HepG2 (cell line): ENCODE results near the gene MX2. TPM values are rescaled to one million over a fixed set of nuclear protein-coding genes. Genes with fewer than 3 reads are reported as not detected.

Source experiments
- ATAC-seq: fragments of 200-7000 bp; cut with Tn5 transposase; 3 replicates; pipeline ENCODE4 v1.9.1; 2020; ENCODE audit warnings: mild to moderate bottlenecking, moderate library complexity
- BruUV-seq: library from RNA; stranded (reverse); fragments of 400-500 nt; replicated peaks from 2 replicates; lab custom pipeline; 2021; lab: Mats Ljungman, UMichigan
- CTCF ChIA-PET: fragments of 300-600 bp; formaldehyde crosslinking; extraction: SDS; loops from one replicate; lab custom pipeline; 2021; ENCODE audit warnings: low total read pairs, inconsistent platforms, low intra/inter-chr PET ratio; lab: Yijun Ruan, JAX
- POLR2A ChIA-PET: fragments of 350-600 bp; sonication (Branson Sonifier 250); formaldehyde crosslinking; loops from one replicate; lab custom pipeline; 2020; ENCODE audit warnings: antibody characterized with exemption, inconsistent platforms; lab: Yijun Ruan, JAX
- DNase-seq: peaks from one replicate; pipeline ENCODE4 v3.0.0-alpha.2; 2015; ENCODE audit warnings: low spot score
- FAIRE-seq: peaks from 3 replicates; lab custom pipeline; 2011; peaks lifted over from hg19 to GRCh38; lab: Jason Lieb, UNC
- H2AFZ ChIP-seq: one replicate; pipeline ENCODE4 v1.6.1; 2011; ENCODE audit warnings: low read length, inconsistent platforms
- H3K27ac ChIP-seq: fragments of 300-600 bp; 3 replicates; pipeline ENCODE4 v1.8.0; 2011; ENCODE audit warnings: mixed run types, mild to moderate bottlenecking, mixed read lengths, low read length, inconsistent platforms; ENCODE audit not compliant: insufficient read depth; ENCODE audit errors: extremely low read length
- H3K27me3 ChIP-seq, 2 experiments: fragments of 200-600 bp in 1 of 2; 2 replicates in 1 of 2; 3 replicates in 1 of 2; pipeline versions ENCODE4 v1.6.0 to v1.8.0; 2011; ENCODE audit warnings: low read length in 2 of 2, mild to moderate bottlenecking in 2 of 2, moderate library complexity in 2 of 2, inconsistent platforms in 1 of 2; ENCODE audit not compliant: insufficient read depth in 2 of 2, control insufficient read depth in 1 of 2
- H3K36me3 ChIP-seq, 2 experiments: fragments of 200-600 bp in 1 of 2; replicated peaks in 1 of 2; 2 replicates in 1 of 2; 3 replicates in 1 of 2; pipeline versions ENCODE4 v1.5.1 to v1.8.0; 2011; ENCODE audit warnings: low read length in 2 of 2, inconsistent platforms in 1 of 2; ENCODE audit not compliant: insufficient read depth in 2 of 2, control insufficient read depth in 1 of 2
- H3K4me1 ChIP-seq: 2 replicates; pipeline ENCODE4 v1.5.1; 2012; ENCODE audit warnings: low read length, inconsistent platforms; ENCODE audit not compliant: insufficient read depth
- H3K4me2 ChIP-seq: 2 replicates; pipeline ENCODE4 v1.6.0; 2011; ENCODE audit warnings: low read depth, low read length, inconsistent platforms
- H3K4me3 ChIP-seq, 3 experiments: fragments of 200-600 bp in 1 of 3; sonication (generic), shearing (Covaris generic) in 1 of 3; replicated peaks in 1 of 3; 2 replicates each; pipeline ENCODE4 v1.5.1; 2011 to 2016; ENCODE audit warnings: low read length in 3 of 3, inconsistent platforms in 2 of 3, low read depth in 2 of 3, mild to moderate bottlenecking in 2 of 3, control low read depth in 1 of 3, mixed read lengths in 1 of 3; ENCODE audit not compliant: insufficient read depth in 1 of 3
- H3K79me2 ChIP-seq: one replicate; pipeline ENCODE4 v1.6.1; 2011; ENCODE audit warnings: low read length, inconsistent platforms; ENCODE audit not compliant: insufficient read depth
- H3K9ac ChIP-seq: 2 replicates; pipeline ENCODE4 v1.6.0; 2011; ENCODE audit warnings: mild to moderate bottlenecking, low read depth, low read length, inconsistent platforms; ENCODE audit not compliant: insufficient read depth
- H3K9me3 ChIP-seq: 2 replicates; pipeline ENCODE4 v1.5.1; 2012; ENCODE audit warnings: mild to moderate bottlenecking, low read length
- H4K20me1 ChIP-seq: 2 replicates; pipeline ENCODE4 v1.6.0; 2011; ENCODE audit warnings: inconsistent platforms, mild to moderate bottlenecking, low read length, moderate library complexity; ENCODE audit not compliant: insufficient read depth
- FLYWCH1 ChIP-seq: sonication (generic); formaldehyde crosslinking; IDR thresholded peaks from 2 replicates; pipeline ENCODE4 v1.8.1; 2023; ENCODE audit warnings: mild to moderate bottlenecking, missing genetic modification reagents
- HCFC1 ChIP-seq: fragments of 150-350 bp; IDR thresholded peaks from 2 replicates; pipeline ENCODE4 v1.6.1; 2014; ENCODE audit warnings: low read depth, low read length
- HES4 ChIP-seq: sonication (generic); formaldehyde crosslinking; IDR thresholded peaks from 2 replicates; pipeline ENCODE4 v1.9.0; 2021; ENCODE audit warnings: mild to moderate bottlenecking, missing genetic modification reagents, borderline replicate concordance
- HNRNPUL1 ChIP-seq: fragments of 200-400 bp; formaldehyde crosslinking; IDR thresholded peaks from 2 replicates; pipeline ENCODE4 v1.6.1; 2017; ENCODE audit warnings: low read depth, mild to moderate bottlenecking, low read length, moderate library complexity
- HOXD1 ChIP-seq: sonication (generic); formaldehyde crosslinking; IDR thresholded peaks from 2 replicates; pipeline ENCODE4 v1.5.0; 2020; ENCODE audit warnings: missing genetic modification reagents
- IKZF5 ChIP-seq: IDR thresholded peaks from 2 replicates; pipeline ENCODE4 v1.6.1; 2018; ENCODE audit warnings: missing genetic modification reagents, mild to moderate bottlenecking, missing compliant biosample characterization
- MTA3 ChIP-seq: sonication (generic); formaldehyde crosslinking; IDR thresholded peaks from 2 replicates; pipeline ENCODE4 v1.4.0; 2020; ENCODE audit warnings: missing genetic modification reagents
- PHF21A ChIP-seq: sonication (generic); formaldehyde crosslinking; IDR thresholded peaks from 2 replicates; pipeline ENCODE4 v1.5.0; 2020; ENCODE audit warnings: mild to moderate bottlenecking, missing genetic modification reagents
- ZFY ChIP-seq: sonication (generic); formaldehyde crosslinking; IDR thresholded peaks from 2 replicates; pipeline ENCODE4 v1.4.0; 2020; ENCODE audit warnings: missing genetic modification reagents
- ZNF205 ChIP-seq: IDR thresholded peaks from 2 replicates; pipeline ENCODE4 v1.6.1; 2018; ENCODE audit warnings: missing biosample characterization, missing genetic modification reagents
- ZNF331 ChIP-seq: sonication (generic); formaldehyde crosslinking; IDR thresholded peaks from 2 replicates; pipeline ENCODE4 v1.4.0; 2020; ENCODE audit warnings: missing genetic modification reagents
- ZNF512 ChIP-seq: sonication (generic); formaldehyde crosslinking; IDR thresholded peaks from 2 replicates; pipeline ENCODE4 v1.4.0; 2020; ENCODE audit warnings: mild to moderate bottlenecking, missing genetic modification reagents
- WGBS: methylation state at CpG from one replicate; pipeline ENCODE4 v1.1.6; 2017; ENCODE audit warnings: low lambda C conversion rate; 5-methylcytosine and 5-hydroxymethylcytosine counted together
- in situ Hi-C: cut with HindIII; loops from 2 replicates; pipeline ENCODE4 v1.10.0; 2017; ENCODE audit warnings: low pct_unique_long_range_greater_than_20kb; ENCODE audit not compliant: extremely low pct_ligation_motif_present
- intact Hi-C: fragments of 100-400 bp; cut with micrococcal nuclease; formaldehyde crosslinking; loops from one replicate; pipeline ENCODE4 v1.10.0; 2022; ENCODE audit not compliant: unreplicated experiment
- polyA plus RNA-seq, 8 experiments: library from polyadenylated mRNA; depleted of rRNA in 3 of 8; stranded (reverse) in 7 of 8; unstranded in 1 of 8; fragments of >200 nt; fragmentation: Illumina TruSeq in 4 of 8; extraction: Trizol in 4 of 8; gene quantifications; 2 replicates each; pipeline versions ENCODE4 v1.2.1 to v1.2.3, GENCODE V29; 2011 to 2016; ENCODE audit warnings: low read depth in 4 of 8, missing spikeins in 1 of 8, mixed read lengths in 1 of 8; ENCODE audit not compliant: insufficient read depth in 1 of 8
- total RNA-seq, 5 experiments: library from RNA; depleted of rRNA; stranded (reverse); fragments of >200 nt; fragmentation: Illumina TruSeq; extraction: Trizol; gene quantifications; 2 replicates each; pipeline ENCODE4 v1.2.3, GENCODE V29; 2016; ENCODE audit warnings: low read depth in 1 of 5
- TF ChIP-seq, protein P1 (sequence below), 2 experiments: sonication (generic) in 1 of 2; formaldehyde crosslinking in 1 of 2; IDR thresholded peaks; 2 replicates each; pipeline versions ENCODE4 v1.4.0 to v1.6.1; 2018 to 2020; ENCODE audit warnings: missing genetic modification reagents in 2 of 2, borderline replicate concordance in 1 of 2, low read depth in 1 of 2, mild to moderate bottlenecking in 1 of 2, missing biosample characterization in 1 of 2
- TF ChIP-seq, protein P2 (sequence below): sonication (generic); formaldehyde crosslinking; IDR thresholded peaks from 2 replicates; pipeline ENCODE4 v1.5.0; 2020; ENCODE audit warnings: missing genetic modification reagents

Gene MX2
- total and polyA plus RNA-seq, 2 of the 13 experiments (the other 11 are each of a cell fraction or from before 2014, with no cell fraction given): 24.0 to 35.7 TPM

DNA sequence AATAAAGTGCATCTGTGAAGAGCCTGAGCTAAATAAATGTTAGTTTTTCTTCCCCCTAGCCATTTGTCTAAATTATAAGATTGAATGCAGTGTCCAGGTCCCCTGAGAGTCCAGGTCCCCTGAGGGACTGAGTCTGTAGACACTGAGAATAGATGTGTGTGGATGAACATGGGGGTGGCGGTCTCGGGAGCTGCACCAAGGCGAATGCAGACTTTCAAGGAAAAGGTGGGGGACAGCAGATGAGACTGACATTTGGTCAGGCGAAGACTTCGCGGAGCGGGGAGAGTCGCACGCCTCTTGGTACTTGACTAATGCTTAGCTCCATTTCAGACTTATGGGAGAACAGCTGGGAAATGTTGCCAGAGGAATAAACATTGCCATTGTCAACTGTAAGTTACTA, 17.7 kb upstream of the MX2 start (continued):
- no peak for TF ChIP-seq IKZF5
- no peak for TF ChIP-seq FLYWCH1 (CRISPR knock-in tag)
- TF ChIP-seq HCFC1: no peak
- TF ChIP-seq HES4 (CRISPR knock-in tag): no peak
- no peak for TF ChIP-seq ZNF205 (CRISPR knock-in tag)
- no peak for TF ChIP-seq ZFY (CRISPR knock-in tag)
- no peak for TF ChIP-seq HOXD1 (CRISPR knock-in tag)
- no peak for TF ChIP-seq MTA3
- no peak for TF ChIP-seq ZNF512 (CRISPR knock-in tag)

- intact Hi-C loops: no loop called here
- 97% methylated on average over 3 of the region's 4 CpGs for WGBS
These were observed 16.5 kb upstream of the MX2 start for GRCh38 chr21:41345356-41345755.

More at GRCh38 chr21:41345356-41345755, 16.5 kb upstream of the MX2 start:
- no TSS peak for BruUV-seq
- Histone ChIP-seq H3K27me3 (no peaks in the 10 kb centered on the region), H3K4me3 (no peak overlapping the region), H3K27ac (no peak overlapping the region), H3K9me3 (no peaks in the 10 kb centered on the region; the same call in 1 of the 2 replicates), H2AFZ (no peak overlapping the region), H3K4me1 (no peaks in the 10 kb centered on the region), H3K9ac (no peak overlapping the region), H3K36me3 (peaks cover 21 to 73% of the 10 kb centered on the region in 2 experiments), H4K20me1 (no peaks in the 10 kb centered on the region), H3K79me2 (peaks cover 2% of the 10 kb centered on the region), H3K4me2 (no peak overlapping the region)
- ChIA-PET POLR2A (no interaction called here), CTCF (no interaction called here)
- TF ChIP-seq, protein P1, sequence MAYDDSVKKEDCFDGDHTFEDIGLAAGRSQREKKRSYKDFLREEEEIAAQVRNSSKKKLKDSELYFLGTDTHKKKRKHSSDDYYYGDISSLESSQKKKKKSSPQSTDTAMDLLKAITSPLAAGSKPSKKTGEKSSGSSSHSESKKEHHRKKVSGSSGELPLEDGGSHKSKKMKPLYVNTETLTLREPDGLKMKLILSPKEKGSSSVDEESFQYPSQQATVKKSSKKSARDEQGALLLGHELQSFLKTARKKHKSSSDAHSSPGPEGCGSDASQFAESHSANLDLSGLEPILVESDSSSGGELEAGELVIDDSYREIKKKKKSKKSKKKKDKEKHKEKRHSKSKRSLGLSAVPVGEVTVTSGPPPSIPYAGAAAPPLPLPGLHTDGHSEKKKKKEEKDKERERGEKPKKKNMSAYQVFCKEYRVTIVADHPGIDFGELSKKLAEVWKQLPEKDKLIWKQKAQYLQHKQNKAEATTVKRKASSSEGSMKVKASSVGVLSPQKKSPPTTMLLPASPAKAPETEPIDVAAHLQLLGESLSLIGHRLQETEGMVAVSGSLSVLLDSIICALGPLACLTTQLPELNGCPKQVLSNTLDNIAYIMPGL (CRISPR knock-in tag; IDR thresholded peaks at IDR 0.05; ENCODE audit: borderline replicate concordance in 1 of 2, low read depth in 1 of 2): no peak
- TF ChIP-seq PHF21A (CRISPR knock-in tag) (no peak), ZNF331 (CRISPR knock-in tag) (no peak), HNRNPUL1 (no peak)
- TF ChIP-seq, protein P2, sequence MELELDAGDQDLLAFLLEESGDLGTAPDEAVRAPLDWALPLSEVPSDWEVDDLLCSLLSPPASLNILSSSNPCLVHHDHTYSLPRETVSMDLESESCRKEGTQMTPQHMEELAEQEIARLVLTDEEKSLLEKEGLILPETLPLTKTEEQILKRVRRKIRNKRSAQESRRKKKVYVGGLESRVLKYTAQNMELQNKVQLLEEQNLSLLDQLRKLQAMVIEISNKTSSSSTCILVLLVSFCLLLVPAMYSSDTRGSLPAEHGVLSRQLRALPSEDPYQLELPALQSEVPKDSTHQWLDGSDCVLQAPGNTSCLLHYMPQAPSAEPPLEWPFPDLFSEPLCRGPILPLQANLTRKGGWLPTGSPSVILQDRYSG (CRISPR knock-in tag): no peak
- in situ Hi-C loops: no loop called here
- no peak for DNase-seq
- no peak for FAIRE-seq
- no peak for ATAC-seq
